IMR-90 (cell line): ENCODE results near the gene TPP2. TPM values are rescaled to one million over a fixed set of nuclear protein-coding genes. Genes with fewer than 3 reads are reported as not detected.

ENCODE experiments used
- ATAC-seq: fragments of 200-7000 bp; cut with Tn5 transposase; 2 replicates; pipeline ENCODE4 v1.9.1; 2020; ENCODE audit warnings: low read depth, mild to moderate bottlenecking, moderate library complexity
- BruUV-seq: library from RNA; stranded (reverse); fragments of 400-500 nt; replicated peaks from 2 replicates; lab custom pipeline; 2021; lab: Mats Ljungman, UMichigan
- CTCF ChIA-PET: fragments of 300-600 bp; formaldehyde crosslinking; extraction: SDS; loops from one replicate; lab custom pipeline; 2021; ENCODE audit warnings: antibody characterized with exemption; lab: Yijun Ruan, JAX
- POLR2A ChIA-PET: fragments of 300-600 bp; sonication (Branson Sonifier 250); formaldehyde crosslinking; loops from one replicate; lab custom pipeline; 2022; ENCODE audit warnings: antibody characterized with exemption; ENCODE audit not compliant: unreplicated experiment; lab: Charles Lee
- DNase-seq: peaks from one replicate; pipeline ENCODE4 v3.0.0; 2013
- H2AFZ ChIP-seq: replicated peaks from 2 replicates; pipeline ENCODE3; 2013; ENCODE audit warnings: low read length, mild to moderate bottlenecking; ENCODE audit not compliant: poor library complexity
- H2AK5ac ChIP-seq: 2 replicates; pipeline ENCODE4 v1.6.1; 2013; ENCODE audit warnings: low read depth, low read length, inconsistent platforms
- H2AK9ac ChIP-seq: replicated peaks from 2 replicates; pipeline ENCODE3; 2013; ENCODE audit warnings: mild to moderate bottlenecking, low read depth, low read length, moderate library complexity; ENCODE audit not compliant: poor library complexity
- H2BK120ac ChIP-seq: 2 replicates; pipeline ENCODE4 v1.6.1; 2013; ENCODE audit warnings: low read depth, low read length, inconsistent platforms
- H2BK15ac ChIP-seq: 3 replicates; pipeline ENCODE4 v1.6.1; 2013; ENCODE audit warnings: low read depth, low read length, inconsistent platforms
- H2BK20ac ChIP-seq: 2 replicates; pipeline ENCODE4 v1.6.1; 2013; ENCODE audit warnings: low read depth, mild to moderate bottlenecking, inconsistent platforms, low read length, moderate library complexity
- H2BK5ac ChIP-seq: 2 replicates; pipeline ENCODE4 v1.6.1; 2013; ENCODE audit warnings: mild to moderate bottlenecking, low read depth, low read length, inconsistent platforms; ENCODE audit not compliant: poor library complexity, severe bottlenecking
- H3K14ac ChIP-seq: replicated peaks from 2 replicates; pipeline ENCODE4 v1.6.1; 2013; ENCODE audit warnings: low read depth, low read length, inconsistent platforms
- H3K18ac ChIP-seq: 2 replicates; pipeline ENCODE4 v1.6.1; 2013; ENCODE audit warnings: low read depth, low read length, control low read depth
- H3K23ac ChIP-seq: 2 replicates; pipeline ENCODE4 v1.6.1; 2013; ENCODE audit warnings: low read depth, low read length, inconsistent platforms
- H3K27ac ChIP-seq: 2 replicates; pipeline ENCODE4 v1.5.1; 2013; ENCODE audit warnings: mild to moderate bottlenecking, control low read depth, low read length; ENCODE audit not compliant: insufficient read depth
- H3K27me3 ChIP-seq: 2 replicates; pipeline ENCODE4 v1.6.1; 2013; ENCODE audit warnings: low read length; ENCODE audit not compliant: control insufficient read depth, insufficient read depth
- H3K36me3 ChIP-seq: 2 replicates; pipeline ENCODE4 v1.6.1; 2013; ENCODE audit warnings: low read length, mixed read lengths; ENCODE audit not compliant: control insufficient read depth, insufficient read depth
- H3K4ac ChIP-seq: 2 replicates; pipeline ENCODE4 v1.6.1; 2013; ENCODE audit warnings: low read depth, low read length, inconsistent platforms
- H3K4me1 ChIP-seq: 2 replicates; pipeline ENCODE4 v1.6.1; 2013; ENCODE audit warnings: low read length, mixed read lengths; ENCODE audit not compliant: control insufficient read depth, insufficient read depth
- H3K4me2 ChIP-seq: 2 replicates; pipeline ENCODE4 v1.6.1; 2013; ENCODE audit warnings: low read depth, mild to moderate bottlenecking, control low read depth, low read length, moderate library complexity
- H3K4me3 ChIP-seq: 2 replicates; pipeline ENCODE4 v1.5.1; 2013; ENCODE audit warnings: low read depth, mild to moderate bottlenecking, control low read depth, low read length, moderate library complexity; ENCODE audit not compliant: insufficient read depth
- H3K56ac ChIP-seq: 2 replicates; pipeline ENCODE4 v1.6.1; 2013; ENCODE audit warnings: low read length, inconsistent platforms; ENCODE audit not compliant: insufficient read depth; ENCODE audit errors: extremely low read depth
- H3K79me1 ChIP-seq, 2 experiments: 2 replicates each; pipeline ENCODE4 v1.6.1; 2013; ENCODE audit warnings: low read length in 2 of 2, inconsistent platforms in 1 of 2, low read depth in 1 of 2
- H3K9ac ChIP-seq: 2 replicates; pipeline ENCODE4 v1.6.1; 2013; ENCODE audit warnings: low read depth, low read length, control low read depth
- H3K9me1 ChIP-seq: 2 replicates; pipeline ENCODE4 v1.6.1; 2013; ENCODE audit warnings: low read length, inconsistent platforms; ENCODE audit not compliant: insufficient read depth
- H3K9me3 ChIP-seq: 2 replicates; pipeline ENCODE4 v1.6.1; 2013; ENCODE audit warnings: low read length; ENCODE audit not compliant: control insufficient read depth, insufficient read depth
- H4K20me1 ChIP-seq: 2 replicates; pipeline ENCODE4 v1.6.1; 2013; ENCODE audit warnings: low read length, inconsistent platforms; ENCODE audit not compliant: insufficient read depth
- H4K5ac ChIP-seq: 2 replicates; pipeline ENCODE4 v1.6.1; 2013; ENCODE audit warnings: mild to moderate bottlenecking, low read depth, low read length, control low read depth
- H4K8ac ChIP-seq, 2 experiments: 2 replicates each; pipeline ENCODE4 v1.6.1; 2013; ENCODE audit warnings: low read depth in 2 of 2, low read length in 2 of 2, control low read depth in 1 of 2, inconsistent platforms in 1 of 2
- H4K91ac ChIP-seq: 2 replicates; pipeline ENCODE4 v1.6.1; 2013; ENCODE audit warnings: low read depth, low read length, inconsistent platforms; ENCODE audit not compliant: insufficient read depth
- BHLHE40 ChIP-seq: fragments of 150-350 bp; IDR thresholded peaks from 2 replicates; pipeline ENCODE4 v1.6.1; 2016; ENCODE audit warnings: mild to moderate bottlenecking, low read depth, low read length
- CEBPB ChIP-seq: IDR thresholded peaks from 2 replicates; pipeline ENCODE4 v1.6.1; 2012; ENCODE audit warnings: low read depth, low read length, improper control_type of control experiment
- CHD1 ChIP-seq: IDR thresholded peaks from 2 replicates; pipeline ENCODE4 v1.6.1; 2012; ENCODE audit warnings: low read depth, low read length, improper control_type of control experiment
- CTCF ChIP-seq: conservative IDR thresholded peaks from 2 replicates; pipeline ENCODE4 v1.5.1; 2012; ENCODE audit warnings: mild to moderate bottlenecking, low read depth, low read length, improper control_type of control experiment
- ELK1 ChIP-seq: fragments of 150-350 bp; IDR thresholded peaks from 2 replicates; pipeline ENCODE4 v1.6.1; 2016; ENCODE audit warnings: low read depth, mild to moderate bottlenecking, low read length, moderate library complexity, borderline replicate concordance
- FOS ChIP-seq: fragments of 150-350 bp; IDR thresholded peaks from 2 replicates; pipeline ENCODE4 v1.6.1; 2016; ENCODE audit warnings: low read depth, low read length
- MAFK ChIP-seq: IDR thresholded peaks from 2 replicates; pipeline ENCODE4 v1.6.1; 2012; ENCODE audit warnings: low read depth, low read length, improper control_type of control experiment
- MAZ ChIP-seq: IDR thresholded peaks from 2 replicates; pipeline ENCODE4 v1.6.1; 2012; ENCODE audit warnings: low read depth, mild to moderate bottlenecking, low read length, improper control_type of control experiment, moderate library complexity, borderline replicate concordance
- NFE2L2 ChIP-seq: fragments of 150-350 bp; IDR thresholded peaks from 2 replicates; pipeline ENCODE4 v1.6.1; 2016; ENCODE audit warnings: low read depth, mild to moderate bottlenecking, low read length
- RAD21 ChIP-seq: IDR thresholded peaks from 2 replicates; pipeline ENCODE4 v1.6.1; 2012; ENCODE audit warnings: low read length, improper control_type of control experiment
- RCOR1 ChIP-seq: IDR thresholded peaks from 2 replicates; pipeline ENCODE4 v1.6.1; 2012; ENCODE audit warnings: mild to moderate bottlenecking, low read length, improper control_type of control experiment; ENCODE audit not compliant: insufficient replicate concordance
- RFX5 ChIP-seq: IDR thresholded peaks from 2 replicates; pipeline ENCODE4 v1.8.0; 2012; ENCODE audit warnings: low read depth, mild to moderate bottlenecking, low read length, moderate library complexity
- USF2 ChIP-seq: fragments of 150-350 bp; IDR thresholded peaks from 2 replicates; pipeline ENCODE4 v1.6.1; 2017; ENCODE audit warnings: mild to moderate bottlenecking, antibody characterized with exemption, low read length, low read depth
- dilution Hi-C: fragments of 300-500 bp; cut with HindIII; formaldehyde crosslinking; loops from one replicate; pipeline ENCODE4 v1.14.3; 2018; ENCODE audit warnings: low sequenced_read_pairs; ENCODE audit not compliant: unreplicated experiment
- in situ Hi-C: fragments of 300-500 bp; cut with MboI; formaldehyde crosslinking; loops from 3 replicates; pipeline ENCODE4 v1.14.3; 2019; ENCODE audit warnings: low sequenced_read_pairs, inconsistent platforms, mixed read lengths
- intact Hi-C: fragments of 100-400 bp; cut with micrococcal nuclease; formaldehyde crosslinking; loops from 2 replicates; pipeline ENCODE4 v1.10.0; 2022
- polyA plus RNA-seq, 3 experiments: library from polyadenylated mRNA; depleted of rRNA; stranded (reverse); fragments of >200 nt; gene quantifications; 2 replicates each; pipeline ENCODE4 v1.2.3, GENCODE V29; 2012; ENCODE audit warnings: low replicate concordance in 1 of 3
- total RNA-seq: library from RNA; depleted of rRNA; stranded (reverse); fragments of >200 nt; gene quantifications from 2 replicates; pipeline ENCODE4 v1.2.3, GENCODE V29; 2012

The TPP2 gene
- total and polyA plus RNA-seq, 2 of the 4 experiments (the other 2 are of a cell fraction), result 27.6 to 52.9 TPM

- H4K91ac ChIP-seq, result no peak overlapping the region
- no peak overlapping the region for H3K4ac ChIP-seq
- POLR2A ChIA-PET, result no interaction called here
- H2AK5ac ChIP-seq, result no peak overlapping the region
- H3K9me3 ChIP-seq, result 0 out of 2 replicates have a peak, but pooled peaks cover 2% of the 10 kb centered on the region
- no peak overlapping the region for H4K8ac ChIP-seq
- no peak for ATAC-seq
- H4K20me1 ChIP-seq, result no peaks in the 10 kb centered on the region
- DNase-seq, result no peak
- H3K18ac ChIP-seq, result no peak overlapping the region
- no peak overlapping the region for H4K5ac ChIP-seq
- no peak overlapping the region for H3K9ac ChIP-seq
- BruUV-seq, result no TSS peak
- no peak overlapping the region for H3K14ac ChIP-seq
- H3K79me1 ChIP-seq, result no peaks in the 10 kb centered on the region
- no peak overlapping the region for H3K23ac ChIP-seq
- CTCF ChIA-PET, result no interaction called here
- H2AK9ac ChIP-seq, result no peak overlapping the region
- no peak overlapping the region for H2BK15ac ChIP-seq
- no peak overlapping the region for H2AFZ ChIP-seq
- H3K27ac ChIP-seq, result no peak overlapping the region
- H3K4me2 ChIP-seq, result no peak overlapping the region
- H2BK120ac ChIP-seq, result no peak overlapping the region
- no peak overlapping the region for H2BK20ac ChIP-seq
- intact Hi-C loops, result no loop called here
- no peaks in the 10 kb centered on the region for H3K27me3 ChIP-seq
- in situ Hi-C loops, result no loop called here
- dilution Hi-C loops, result no loop called here
- H3K4me3 ChIP-seq, result no peak overlapping the region
- H2BK5ac ChIP-seq, result no peak overlapping the region
- peaks cover 22% of the 10 kb centered on the region for H3K36me3 ChIP-seq
- H3K56ac ChIP-seq, result no peak overlapping the region
- TF ChIP-seq RFX5, result no peak
- TF ChIP-seq NFE2L2, result no peak
- TF ChIP-seq CTCF, result no peak
- no peak for TF ChIP-seq MAZ
- TF ChIP-seq RAD21, result no peak
- no peak for TF ChIP-seq MAFK
- no peak for TF ChIP-seq FOS
- no peak for TF ChIP-seq CEBPB
- no peak for TF ChIP-seq BHLHE40
- no peak for TF ChIP-seq USF2
- no peak for TF ChIP-seq RCOR1
- TF ChIP-seq CHD1, result no peak
- no peak for TF ChIP-seq ELK1
- no peaks in the 10 kb centered on the region for H3K9me1 ChIP-seq
- H3K4me1 ChIP-seq, result no peaks in the 10 kb centered on the region
Measured at GRCh38 chr13:102667023-102667422, 70.2 kb downstream of the TPP2 start.
